ENCODE data around the gene HABP4.

HABP4 gene

GRCh38 chr9:96491880-96492525 is 42.0 kb downstream of the HABP4 start:
- no peak for FAIRE-seq
- TF ChIP-seq SPI1 (IDR thresholded peaks at IDR 0.05; ENCODE audit: low read depth, low read length) (no peak), POLR2A (IDR thresholded peaks at IDR 0.05; ENCODE audit: low read depth, low read length) (no peak), POLR2AphosphoS5 (IDR thresholded peaks at IDR 0.05; ENCODE audit: low read depth, low read length) (no peak), PAX5 (IDR thresholded peaks at IDR 0.05; ENCODE audit: insufficient read depth, low read length, severe bottlenecking) (no peak), POU2F2 (IDR thresholded peaks at IDR 0.05; ENCODE audit: low read depth, low read length) (no peak), TAF1 (IDR thresholded peaks at IDR 0.05; ENCODE audit: low read depth, low read length) (no peak)
- no peak for DNase-seq (ENCODE audit: insufficient read length, low spot score)

- TF ChIP-seq POU2F2 (IDR thresholded peaks at IDR 0.05; ENCODE audit: low read depth, low read length) (no peak), PAX5 (IDR thresholded peaks at IDR 0.05; ENCODE audit: insufficient read depth, low read length, severe bottlenecking) (no peak), SPI1 (IDR thresholded peaks at IDR 0.05; ENCODE audit: low read depth, low read length) (no peak), POLR2AphosphoS5 (IDR thresholded peaks at IDR 0.05; ENCODE audit: low read depth, low read length) (no peak), TAF1 (IDR thresholded peaks at IDR 0.05; ENCODE audit: low read depth, low read length) (no peak), POLR2A (IDR thresholded peaks at IDR 0.05; ENCODE audit: low read depth, low read length) (no peak)
- FAIRE-seq, result no peak
- DNase-seq (ENCODE audit: insufficient read length, low spot score), result no peak
Measured at GRCh38 chr9:96492993-96493531, 43.1 kb downstream of the HABP4 start.

GRCh38 chr9:96493757-96494156 is 43.8 kb downstream of the HABP4 start:
- TF ChIP-seq POU2F2 (IDR thresholded peaks at IDR 0.05; ENCODE audit: low read depth, low read length), result no peak
- no peak for TF ChIP-seq SPI1 (IDR thresholded peaks at IDR 0.05; ENCODE audit: low read depth, low read length)
- TF ChIP-seq POLR2AphosphoS5 (IDR thresholded peaks at IDR 0.05; ENCODE audit: low read depth, low read length), result no peak
- no peak for TF ChIP-seq PAX5 (IDR thresholded peaks at IDR 0.05; ENCODE audit: insufficient read depth, low read length, severe bottlenecking)
- no peak for DNase-seq (ENCODE audit: insufficient read length, low spot score)
- FAIRE-seq, result no peak

GRCh38 chr9:96494215-96494800 is 44.3 kb downstream of the HABP4 start:
- FAIRE-seq, result no peak

GRCh38 chr9:96495341-96495740 is 45.4 kb downstream of the HABP4 start:
- DNase-seq (ENCODE audit: insufficient read length, low spot score) (no peak), FAIRE-seq (no peak)
- TF ChIP-seq POLR2AphosphoS5 (IDR thresholded peaks at IDR 0.05; ENCODE audit: low read depth, low read length) (no peak), POU2F2 (IDR thresholded peaks at IDR 0.05; ENCODE audit: low read depth, low read length) (no peak), PAX5 (IDR thresholded peaks at IDR 0.05; ENCODE audit: insufficient read depth, low read length, severe bottlenecking) (no peak), TAF1 (IDR thresholded peaks at IDR 0.05; ENCODE audit: low read depth, low read length) (no peak), SPI1 (IDR thresholded peaks at IDR 0.05; ENCODE audit: low read depth, low read length) (no peak), POLR2A (IDR thresholded peaks at IDR 0.05; ENCODE audit: low read depth, low read length) (no peak)

More at GRCh38 chr9:96494215-96494800, 44.3 kb downstream of the HABP4 start:
- TF ChIP-seq PAX5 (IDR thresholded peaks at IDR 0.05; ENCODE audit: insufficient read depth, low read length, severe bottlenecking), result no peak
- TF ChIP-seq TAF1 (IDR thresholded peaks at IDR 0.05; ENCODE audit: low read depth, low read length), result no peak
- no peak for TF ChIP-seq SPI1 (IDR thresholded peaks at IDR 0.05; ENCODE audit: low read depth, low read length)
- TF ChIP-seq POLR2AphosphoS5 (IDR thresholded peaks at IDR 0.05; ENCODE audit: low read depth, low read length), result no peak
- TF ChIP-seq POU2F2 (IDR thresholded peaks at IDR 0.05; ENCODE audit: low read depth, low read length), result no peak
- TF ChIP-seq POLR2A (IDR thresholded peaks at IDR 0.05; ENCODE audit: low read depth, low read length), result no peak
- DNase-seq (ENCODE audit: insufficient read length, low spot score), result no peak

GRCh38 chr9:96496368-96497116 is 46.6 kb downstream of the HABP4 start:
- FAIRE-seq, result no peak
- no peak for TF ChIP-seq TAF1 (IDR thresholded peaks at IDR 0.05; ENCODE audit: low read depth, low read length)
- TF ChIP-seq POU2F2 (IDR thresholded peaks at IDR 0.05; ENCODE audit: low read depth, low read length), result no peak
- TF ChIP-seq SPI1 (IDR thresholded peaks at IDR 0.05; ENCODE audit: low read depth, low read length), result no peak
- TF ChIP-seq POLR2A (IDR thresholded peaks at IDR 0.05; ENCODE audit: low read depth, low read length), result no peak
- no peak for TF ChIP-seq POLR2AphosphoS5 (IDR thresholded peaks at IDR 0.05; ENCODE audit: low read depth, low read length)
- no peak for TF ChIP-seq PAX5 (IDR thresholded peaks at IDR 0.05; ENCODE audit: insufficient read depth, low read length, severe bottlenecking)
- no peak for DNase-seq (ENCODE audit: insufficient read length, low spot score)

GRCh38 chr9:96497117-96497399 is 47.1 kb downstream of the HABP4 start:
- FAIRE-seq, result no peak
- DNase-seq (ENCODE audit: insufficient read length, low spot score), result no peak

GRCh38 chr9:96498796-96499195 is 48.8 kb downstream of the HABP4 start:
- DNase-seq (ENCODE audit: insufficient read length, low spot score), result no peak
- FAIRE-seq, result no peak
- no peak for TF ChIP-seq TAF1 (IDR thresholded peaks at IDR 0.05; ENCODE audit: low read depth, low read length)
- no peak for TF ChIP-seq POU2F2 (IDR thresholded peaks at IDR 0.05; ENCODE audit: low read depth, low read length)
- TF ChIP-seq POLR2A (IDR thresholded peaks at IDR 0.05; ENCODE audit: low read depth, low read length), result no peak
- no peak for TF ChIP-seq SPI1 (IDR thresholded peaks at IDR 0.05; ENCODE audit: low read depth, low read length)
- no peak for TF ChIP-seq PAX5 (IDR thresholded peaks at IDR 0.05; ENCODE audit: insufficient read depth, low read length, severe bottlenecking)
- no peak for TF ChIP-seq POLR2AphosphoS5 (IDR thresholded peaks at IDR 0.05; ENCODE audit: low read depth, low read length)

More at GRCh38 chr9:96497117-96497399, 47.1 kb downstream of the HABP4 start:
- TF ChIP-seq POLR2A (IDR thresholded peaks at IDR 0.05; ENCODE audit: low read depth, low read length) (no peak), TAF1 (IDR thresholded peaks at IDR 0.05; ENCODE audit: low read depth, low read length) (no peak), POLR2AphosphoS5 (IDR thresholded peaks at IDR 0.05; ENCODE audit: low read depth, low read length) (no peak), SPI1 (IDR thresholded peaks at IDR 0.05; ENCODE audit: low read depth, low read length) (no peak), PAX5 (IDR thresholded peaks at IDR 0.05; ENCODE audit: insufficient read depth, low read length, severe bottlenecking) (no peak), POU2F2 (IDR thresholded peaks at IDR 0.05; ENCODE audit: low read depth, low read length) (no peak)

- FAIRE-seq (no peak), DNase-seq (ENCODE audit: insufficient read length, low spot score) (no peak)
Measured at GRCh38 chr9:96499257-96499656, 49.3 kb downstream of the HABP4 start.

More at GRCh38 chr9:96499257-96499656, 49.3 kb downstream of the HABP4 start:
- no peak for TF ChIP-seq POU2F2 (IDR thresholded peaks at IDR 0.05; ENCODE audit: low read depth, low read length)
